ENCODE data around the gene MYH7. TPM values are rescaled to one million over a fixed set of nuclear protein-coding genes. Genes with fewer than 3 reads are reported as not detected.

Gene MYH7
- total and polyA plus RNA-seq, 2 donors from 2014 or later, result 0.06 to 1.6 TPM

- no peak overlapping the region for H3K9ac ChIP-seq (ENCODE audit: low read length in 3 of 3)
- intact Hi-C loops (cut with DNase I), result no loop called here
- H3K4me1 ChIP-seq (ENCODE audit: control insufficient read depth in 2 of 3, insufficient read depth in 2 of 3, low read depth in 1 of 3, low read length in 3 of 3), result no peaks in the 10 kb centered on the region
- H3K27ac ChIP-seq (ENCODE audit: low read depth in 2 of 2, low read length in 2 of 2), result no peak overlapping the region
- FAIRE-seq (no peak), DNase-seq (no peak)
- H3K27me3 ChIP-seq (ENCODE audit: control insufficient read depth, insufficient read depth, low read length), result no peaks in the 10 kb centered on the region
- no peaks in the 10 kb centered on the region for H3K36me3 ChIP-seq (ENCODE audit: control insufficient read depth in 2 of 3, insufficient read depth in 3 of 3, low read length in 3 of 3)
- H3K4me3 ChIP-seq (ENCODE audit: low read length in 3 of 3), result no peak overlapping the region
- no peak for TF ChIP-seq CTCF (IDR thresholded peaks at IDR 0.05; ENCODE audit: borderline replicate concordance, extremely low read depth, insufficient read depth)
- no peaks in the 10 kb centered on the region for H3K9me3 ChIP-seq (ENCODE audit: control insufficient read depth in 2 of 3, insufficient read depth in 1 of 3, low read length in 3 of 3)
Measured at GRCh38 chr14:23377573-23378563, 57.6 kb downstream of the MYH7 start.

- Histone ChIP-seq H3K4me1 (ENCODE audit: control insufficient read depth in 2 of 3, insufficient read depth in 2 of 3, low read depth in 1 of 3, low read length in 3 of 3) (no peaks in the 10 kb centered on the region), H3K9ac (ENCODE audit: low read length in 3 of 3) (no peak overlapping the region), H3K36me3 (ENCODE audit: control insufficient read depth in 2 of 3, insufficient read depth in 3 of 3, low read length in 3 of 3) (no peaks in the 10 kb centered on the region), H3K4me3 (ENCODE audit: low read length in 3 of 3) (no peak overlapping the region), H3K27ac (ENCODE audit: low read depth in 2 of 2, low read length in 2 of 2) (no peak overlapping the region), H3K9me3 (ENCODE audit: control insufficient read depth in 2 of 3, insufficient read depth in 1 of 3, low read length in 3 of 3) (no peaks in the 10 kb centered on the region), H3K27me3 (ENCODE audit: control insufficient read depth, insufficient read depth, low read length) (no peaks in the 10 kb centered on the region)
- no peak for DNase-seq
- FAIRE-seq, result no peak
- no peak for TF ChIP-seq CTCF (IDR thresholded peaks at IDR 0.05; ENCODE audit: borderline replicate concordance, extremely low read depth, insufficient read depth)
- intact Hi-C loops (cut with DNase I), result no loop called here
Measured at GRCh38 chr14:23377198-23377550, 58.3 kb downstream of the MYH7 start.

- TF ChIP-seq CTCF (IDR thresholded peaks at IDR 0.05; ENCODE audit: borderline replicate concordance, extremely low read depth, insufficient read depth), result no peak
- DNase-seq (peak in 1 of 5 donors; percentile 72), FAIRE-seq (no peak)
- Histone ChIP-seq H3K27me3 (ENCODE audit: control insufficient read depth, insufficient read depth, low read length) (no peaks in the 10 kb centered on the region), H3K9ac (ENCODE audit: low read length in 3 of 3) (no peak within 1 kb of the TSS), H3K4me1 (ENCODE audit: control insufficient read depth in 2 of 3, insufficient read depth in 2 of 3, low read depth in 1 of 3, low read length in 3 of 3) (no peaks in the 10 kb centered on the region), H3K4me3 (ENCODE audit: low read length in 3 of 3) (no peak within 1 kb of the TSS), H3K36me3 (ENCODE audit: control insufficient read depth in 2 of 3, insufficient read depth in 3 of 3, low read length in 3 of 3) (no peaks in the 10 kb centered on the region), H3K27ac (ENCODE audit: low read depth in 2 of 2, low read length in 2 of 2) (no peak within 1 kb of the TSS), H3K9me3 (ENCODE audit: control insufficient read depth in 2 of 3, insufficient read depth in 1 of 3, low read length in 3 of 3) (no peaks in the 10 kb centered on the region)
- intact Hi-C loops (cut with DNase I), result no loop called here
Measured at GRCh38 chr14:23376482-23377197, 58.8 kb downstream of the MYH7 start, which contains the start of gene CMTM5. CMTM5 (plus strand) TSS chr14:23377046; CDS start chr14:23377252, 206 bp downstream.

All from kidney (tissue), 14 donors.